ENCODE measurements around the gene DMD.
"Not testable (repeated sequence)": the region's sequence is repeated elsewhere in the genome, so short reads cannot be mapped to it uniquely, and the experiment has no call there.

The DMD gene

GRCh38 chrX:32084757-32085156, 1126.6 kb downstream of the DMD start:
- DNase-seq, result no peak

DNA sequence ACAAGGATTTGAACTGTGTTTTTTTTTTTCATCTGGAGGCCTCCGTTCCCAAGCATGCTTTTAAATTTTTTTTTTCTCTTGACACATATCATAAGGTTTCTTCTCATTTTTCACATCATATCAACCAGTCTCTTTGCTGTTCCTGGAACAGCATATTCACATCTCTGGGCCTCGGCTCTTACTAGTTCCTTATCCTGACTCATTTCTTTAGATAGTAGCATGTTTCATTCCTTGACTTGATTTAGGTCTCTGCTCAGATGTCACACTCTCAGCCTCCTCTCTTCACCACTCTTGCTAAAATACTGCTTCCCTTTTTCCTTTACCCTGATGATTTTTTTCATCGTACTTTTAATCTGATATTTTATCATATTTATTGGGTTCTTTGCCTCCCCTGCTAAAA, 1163.1 kb downstream of the DMD start:
- no peak for DNase-seq

DNA sequence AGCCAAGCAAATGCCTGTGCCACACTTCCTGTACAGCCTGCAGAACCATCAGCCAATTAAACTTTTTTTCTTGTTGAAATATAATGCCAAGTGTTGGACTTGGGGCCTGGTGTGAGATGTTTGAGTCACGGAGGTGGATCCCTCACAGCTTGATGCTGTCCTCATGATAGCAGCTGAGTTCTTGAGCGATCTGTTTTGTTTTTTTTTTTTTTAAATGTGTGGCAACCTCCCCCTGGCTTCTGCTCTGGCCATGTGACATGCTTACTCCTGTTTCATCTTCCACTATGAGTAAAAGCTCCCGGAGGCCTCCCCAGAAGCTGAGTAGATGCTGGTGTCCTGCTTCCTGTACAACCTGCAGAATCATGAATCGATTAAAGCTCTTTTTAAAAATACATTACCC, 1166.2 kb downstream of the DMD start:
- no peak for DNase-seq

DNA sequence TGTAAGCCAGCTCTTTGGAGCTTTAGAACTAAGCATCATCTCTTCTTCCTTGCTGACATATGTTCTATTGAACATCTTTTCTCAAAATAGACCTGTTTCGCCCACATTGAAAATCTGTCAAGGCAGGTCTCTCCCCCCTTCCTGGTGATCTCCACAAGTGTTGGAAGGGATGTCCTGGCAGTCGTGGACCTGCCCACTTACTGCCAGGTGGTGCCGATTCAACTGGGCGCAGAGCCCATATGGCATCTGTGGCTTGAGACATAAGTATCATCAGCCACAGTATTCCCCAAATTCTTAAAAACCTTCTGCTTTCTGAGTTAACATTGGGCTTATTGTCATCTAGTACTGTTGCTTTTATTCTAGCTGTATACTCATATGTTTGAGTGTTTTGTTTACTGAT, 1170.2 kb downstream of the DMD start:
- no peak for DNase-seq

GRCh38 chrX:32026772-32027171, 1184.6 kb downstream of the DMD start:
- DNase-seq, result no peak

- DNase-seq, result no peak
Observed at GRCh38 chrX:32024072-32024471, 1187.3 kb downstream of the DMD start.

GRCh38 chrX:32016195-32016594, 1195.2 kb downstream of the DMD start:
- no peak for DNase-seq

- no peak for DNase-seq
Observed at GRCh38 chrX:32010948-32011347, 1200.4 kb downstream of the DMD start.

- DNase-seq, result no peak
Observed at GRCh38 chrX:32010212-32010611, 1201.1 kb downstream of the DMD start.

GRCh38 chrX:31993637-31994036, 1217.7 kb downstream of the DMD start:
- DNase-seq, result no peak

DNA sequence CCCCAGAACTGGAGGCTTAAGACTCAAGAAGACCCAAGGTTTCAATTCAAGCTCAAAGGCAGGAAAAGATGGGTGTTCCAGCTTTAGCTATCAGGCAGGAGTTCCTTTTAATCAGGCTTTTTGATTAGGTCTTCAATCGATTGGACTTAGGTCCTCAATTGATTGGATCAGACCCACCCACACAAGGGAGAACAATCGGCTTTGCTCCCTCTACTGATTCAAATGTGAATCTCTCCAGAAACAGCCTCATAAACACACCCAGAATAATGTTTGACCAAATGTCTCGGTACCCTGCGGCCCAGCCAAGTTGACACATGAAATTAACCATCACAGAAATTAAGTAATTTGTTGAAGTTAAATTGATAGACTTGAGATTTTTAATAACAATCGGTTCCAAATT, 1222.4 kb downstream of the DMD start:
- DNase-seq, result no peak

DNA sequence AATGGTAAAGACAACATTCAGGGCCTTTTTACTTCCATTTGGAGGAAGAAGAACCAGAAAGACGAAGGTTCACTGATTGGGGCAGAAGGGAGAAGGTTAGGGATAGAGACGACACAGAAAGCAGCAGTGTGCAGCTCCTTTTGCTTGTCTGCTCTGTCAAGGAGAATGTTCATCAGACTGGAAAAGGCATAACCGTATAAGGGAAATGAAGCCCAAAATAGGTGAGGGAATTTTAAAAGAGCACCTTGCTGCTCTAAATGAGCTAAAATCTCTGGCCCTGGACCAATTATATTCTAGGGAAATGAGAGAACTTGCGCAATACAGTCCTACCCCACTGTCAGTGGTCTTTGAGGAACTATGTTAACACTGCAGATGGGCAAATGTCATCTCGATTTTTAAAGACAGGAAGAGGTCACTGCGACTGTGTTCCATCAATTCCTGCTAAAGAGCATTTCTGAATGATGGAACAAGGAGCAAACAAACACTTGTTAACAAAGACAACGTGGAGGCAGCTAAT, 1229.7 kb downstream of the DMD start:
- DNase-seq, result no peak

- no peak for DNase-seq
Observed at GRCh38 chrX:31969714-31970113, 1241.6 kb downstream of the DMD start.

DNA sequence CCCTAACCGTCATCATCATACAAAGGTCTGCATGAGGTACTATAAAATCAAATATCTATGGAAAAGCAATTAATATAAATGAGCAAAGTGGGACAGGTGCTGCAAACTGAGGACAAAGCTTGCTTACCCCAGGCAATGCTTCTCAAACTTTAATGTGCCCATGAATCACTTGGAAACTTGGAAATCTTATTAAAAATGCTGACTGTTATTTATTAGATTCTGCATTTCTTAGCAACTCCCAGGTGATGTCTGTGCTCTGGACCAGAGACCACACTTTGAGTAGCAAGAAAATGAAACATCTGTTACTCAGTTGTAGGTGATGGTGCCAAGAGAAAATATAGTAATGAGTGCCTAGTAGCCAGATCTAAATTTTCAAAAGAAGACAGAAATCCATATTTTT, 1249.1 kb downstream of the DMD start:
- no peak for DNase-seq

DNA sequence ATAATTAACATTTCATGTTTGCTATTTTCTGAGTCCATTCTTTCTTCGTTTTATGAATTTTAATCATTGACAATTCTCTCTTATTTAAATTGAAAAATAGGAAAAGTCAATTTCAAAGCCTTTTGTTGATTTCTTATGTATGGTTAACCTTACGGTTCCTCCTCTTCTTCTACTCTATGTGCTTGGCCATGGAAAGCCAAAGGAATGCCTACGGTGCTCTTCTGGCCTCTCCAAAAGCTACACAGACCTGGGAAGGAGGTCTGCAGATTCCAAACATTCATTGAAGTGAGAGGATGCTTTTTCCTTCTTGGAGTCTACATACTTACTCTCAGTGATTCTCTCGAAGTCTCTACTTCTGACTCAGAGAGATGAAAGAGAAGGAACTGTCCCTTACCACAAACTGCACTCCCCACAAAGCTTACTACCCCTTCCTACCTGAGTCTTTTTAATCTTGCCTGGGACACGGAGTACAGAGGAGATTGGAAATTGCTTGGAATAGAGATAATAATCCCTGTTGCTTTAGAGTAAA, 1276.4 kb downstream of the DMD start:
- no peak for DNase-seq

GRCh38 chrX:31934015-31934414, 1277.3 kb downstream of the DMD start:
- no peak for DNase-seq

GRCh38 chrX:31932769-31933168, 1278.6 kb downstream of the DMD start:
- no peak for DNase-seq

- DNase-seq, result not testable (repeated sequence)
Observed at GRCh38 chrX:31932320-31932719, 1279.0 kb downstream of the DMD start.

DNA sequence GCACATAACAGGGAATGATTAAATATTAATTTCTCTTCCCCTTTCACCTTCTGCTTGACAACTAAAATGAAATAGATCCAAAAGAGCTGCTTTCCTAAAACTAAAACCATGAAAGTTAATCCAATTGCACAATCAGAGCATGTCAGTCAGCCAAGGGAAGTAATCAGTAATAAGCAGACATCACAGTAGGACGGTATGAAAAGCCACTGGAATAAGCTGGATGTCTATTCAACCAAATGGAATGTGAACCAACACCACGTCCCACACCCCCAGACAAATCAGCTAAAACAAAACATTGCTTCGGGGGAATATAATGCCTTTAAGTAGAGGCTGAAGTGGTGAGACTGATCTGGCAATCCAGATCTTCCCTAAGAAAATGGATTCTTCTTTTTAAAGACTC, 1280.1 kb downstream of the DMD start:
- no peak for DNase-seq

DNA sequence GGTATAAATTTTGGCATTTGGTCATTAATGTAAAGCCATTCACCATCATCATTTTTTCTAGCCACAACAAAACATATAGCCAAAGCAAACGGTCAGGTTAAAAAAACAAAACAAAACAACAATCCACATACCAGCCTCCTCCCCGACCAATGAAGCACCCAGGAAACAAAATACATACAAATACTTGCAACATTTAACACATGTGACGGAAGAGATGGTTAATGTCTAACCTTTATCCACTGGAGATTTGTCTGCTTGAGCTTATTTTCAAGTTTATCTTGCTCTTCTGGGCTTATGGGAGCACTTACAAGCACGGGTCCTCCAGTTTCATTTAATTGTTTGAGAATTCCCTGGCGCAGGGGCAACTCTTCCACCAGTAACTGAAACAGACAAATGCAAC, 1282.0 kb downstream of the DMD start:
- DNase-seq, result no peak

DNA sequence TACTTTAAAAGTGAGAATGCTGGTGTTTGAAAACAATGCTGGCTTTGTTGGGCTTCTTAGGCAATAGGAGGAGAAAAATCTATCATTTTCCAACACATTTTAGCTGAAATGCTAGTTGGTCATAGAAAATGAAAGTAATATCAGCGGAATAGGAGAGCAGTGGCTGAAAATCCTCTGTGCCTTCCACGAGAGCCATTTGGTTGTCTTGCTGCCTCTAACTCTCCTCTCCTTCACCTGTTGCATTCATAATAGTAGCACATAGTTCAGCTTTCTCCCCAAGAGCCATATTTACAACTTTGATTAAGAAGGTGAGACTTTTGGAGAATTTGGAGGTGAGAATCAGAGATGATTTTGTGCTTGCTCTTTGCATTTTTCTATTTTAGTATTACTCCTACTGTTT, 1290.1 kb downstream of the DMD start:
- DNase-seq, result no peak

- DNase-seq, result no peak
Observed at GRCh38 chrX:31909850-31910572, 1301.3 kb downstream of the DMD start.

GRCh38 chrX:31894152-31894551, 1317.2 kb downstream of the DMD start:
- DNase-seq, result no peak

- no peak for DNase-seq
Observed at GRCh38 chrX:31893525-31893924, 1317.8 kb downstream of the DMD start.

Measured in nucleus accumbens (tissue), 56 donors.